Panc1 (cell line): ENCODE measurements around the gene LAMTOR1. TPM values are rescaled to one million over a fixed set of nuclear protein-coding genes. Genes with fewer than 3 reads are reported as not detected.

Source experiments
- ATAC-seq: fragments of 200-7000 bp; cut with Tn5 transposase; 2 replicates; pipeline ENCODE4 v1.9.1; 2020; ENCODE audit warnings: mild to moderate bottlenecking, moderate library complexity
- BruUV-seq: library from RNA; stranded (reverse); fragments of 400-500 nt; replicated peaks from 2 replicates; lab custom pipeline; 2021; lab: Mats Ljungman, UMichigan
- CTCF ChIA-PET: fragments of 300-600 bp; sonication (Branson Sonifier 250); formaldehyde crosslinking; loops from one replicate; lab custom pipeline; 2022; ENCODE audit warnings: antibody characterized with exemption; lab: Charles Lee
- POLR2A ChIA-PET: fragments of 300-600 bp; sonication (Branson Sonifier 250); formaldehyde crosslinking; loops from one replicate; lab custom pipeline; 2022; ENCODE audit warnings: antibody characterized with exemption; lab: Charles Lee
- DNase-seq: peaks from one replicate; pipeline ENCODE4 v3.0.0-alpha.2; 2010; ENCODE audit warnings: low read depth, low spot score
- H3K27ac ChIP-seq: 2 replicates; pipeline ENCODE4 v1.5.1; 2011; ENCODE audit warnings: mild to moderate bottlenecking, low read length, inconsistent platforms
- H3K27me3 ChIP-seq: fragments of 200-500 bp; sonication (Bioruptor generic); 2 replicates; pipeline ENCODE4 v1.6.0; 2014; ENCODE audit warnings: low read length, inconsistent platforms; ENCODE audit not compliant: control insufficient read depth, insufficient read depth
- H3K36me3 ChIP-seq: fragments of 200-500 bp; sonication (Bioruptor generic); 2 replicates; pipeline ENCODE4 v1.5.1; 2014; ENCODE audit warnings: inconsistent platforms, mild to moderate bottlenecking, low read length, moderate library complexity; ENCODE audit not compliant: control insufficient read depth, insufficient read depth
- H3K4me1 ChIP-seq: 2 replicates; pipeline ENCODE4 v1.5.1; 2011; ENCODE audit warnings: inconsistent platforms, mild to moderate bottlenecking, low read length, moderate library complexity; ENCODE audit not compliant: control insufficient read depth, insufficient read depth
- H3K4me3 ChIP-seq, 2 experiments: 2 replicates each; pipeline ENCODE4 v1.5.1; 2011 to 2012; ENCODE audit warnings: low read depth in 2 of 2, low read length in 2 of 2, mild to moderate bottlenecking in 2 of 2, inconsistent platforms in 1 of 2, moderate library complexity in 1 of 2
- H3K9me3 ChIP-seq: fragments of 200-500 bp; sonication (Bioruptor generic); 2 replicates; pipeline ENCODE4 v1.5.1; 2014; ENCODE audit warnings: low read depth, mild to moderate bottlenecking, inconsistent platforms, low read length, moderate library complexity; ENCODE audit not compliant: control insufficient read depth, insufficient read depth
- POLR2AphosphoS5 ChIP-seq: IDR thresholded peaks from 2 replicates; pipeline ENCODE4 v1.6.1; 2012; ENCODE audit warnings: mild to moderate bottlenecking, low read depth, low read length, moderate library complexity
- SIN3A ChIP-seq: IDR thresholded peaks from 2 replicates; pipeline ENCODE4 v1.6.1; 2012; ENCODE audit warnings: low read depth, mild to moderate bottlenecking, low read length, moderate library complexity, borderline replicate concordance; ENCODE audit not compliant: insufficient read depth
- TCF7L2 ChIP-seq: IDR thresholded peaks from 2 replicates; pipeline ENCODE4 v1.6.1; 2011; ENCODE audit warnings: mild to moderate bottlenecking, low read depth, low read length, inconsistent platforms
- in situ Hi-C: cut with HindIII; loops from 2 replicates; pipeline ENCODE4 v1.10.0; 2016; ENCODE audit warnings: low sequenced_read_pairs, low pct_unique_long_range_greater_than_20kb
- intact Hi-C: fragments of 100-400 bp; cut with micrococcal nuclease; formaldehyde crosslinking; loops from one replicate; pipeline ENCODE4 v1.10.0; 2022; ENCODE audit not compliant: unreplicated experiment
- total RNA-seq: library from RNA; stranded (reverse); gene quantifications from one replicate; pipeline ENCODE4 v1.2.1, GENCODE V29; 2021; ENCODE audit not compliant: unreplicated experiment
- TF ChIP-seq, protein P1 (sequence below), 2 experiments: IDR thresholded peaks; 2 replicates each; pipeline ENCODE4 v1.6.1; 2011 to 2012; ENCODE audit warnings: low read depth in 2 of 2, control low read depth in 1 of 2, low read length in 1 of 2, mild to moderate bottlenecking in 1 of 2, moderate library complexity in 1 of 2; ENCODE audit not compliant: insufficient read depth in 1 of 2
- TF ChIP-seq, protein P2 (sequence below): fragments of 450-650 bp; IDR thresholded peaks from 2 replicates; pipeline ENCODE4 v1.5.1; 2017; ENCODE audit warnings: mild to moderate bottlenecking

Gene LAMTOR1
- total RNA-seq, 1 experiment from 2014 or later = 126 TPM

DNA sequence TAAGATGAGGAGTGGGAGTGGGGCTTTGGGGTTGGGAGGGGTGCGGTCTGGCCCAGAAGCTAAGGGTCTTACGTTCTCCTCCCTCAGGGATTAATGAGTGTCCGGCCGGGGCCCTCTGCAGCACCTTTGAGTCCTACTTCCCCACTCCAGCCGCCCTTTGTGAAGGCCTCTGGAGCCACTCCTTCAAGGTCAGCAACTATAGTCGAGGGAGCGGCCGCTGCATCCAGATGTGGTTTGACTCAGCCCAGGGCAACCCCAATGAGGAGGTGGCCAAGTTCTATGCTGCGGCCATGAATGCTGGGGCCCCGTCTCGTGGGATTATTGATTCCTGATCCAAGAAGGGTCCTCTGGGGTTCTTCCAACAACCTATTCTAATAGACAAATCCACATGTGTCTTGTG is 36.4 kb upstream of the LAMTOR1 start:
- Histone ChIP-seq H3K36me3 (no peaks in the 10 kb centered on the region), H3K4me1 (no peaks in the 10 kb centered on the region), H3K27ac (no peak overlapping the region), H3K9me3 (no peaks in the 10 kb centered on the region), H3K27me3 (peaks cover 4% of the 10 kb centered on the region; the same call in 1 of the 2 replicates), H3K4me3 (no peak overlapping the region)
- no TSS peak for BruUV-seq
- TF ChIP-seq, protein P1, sequence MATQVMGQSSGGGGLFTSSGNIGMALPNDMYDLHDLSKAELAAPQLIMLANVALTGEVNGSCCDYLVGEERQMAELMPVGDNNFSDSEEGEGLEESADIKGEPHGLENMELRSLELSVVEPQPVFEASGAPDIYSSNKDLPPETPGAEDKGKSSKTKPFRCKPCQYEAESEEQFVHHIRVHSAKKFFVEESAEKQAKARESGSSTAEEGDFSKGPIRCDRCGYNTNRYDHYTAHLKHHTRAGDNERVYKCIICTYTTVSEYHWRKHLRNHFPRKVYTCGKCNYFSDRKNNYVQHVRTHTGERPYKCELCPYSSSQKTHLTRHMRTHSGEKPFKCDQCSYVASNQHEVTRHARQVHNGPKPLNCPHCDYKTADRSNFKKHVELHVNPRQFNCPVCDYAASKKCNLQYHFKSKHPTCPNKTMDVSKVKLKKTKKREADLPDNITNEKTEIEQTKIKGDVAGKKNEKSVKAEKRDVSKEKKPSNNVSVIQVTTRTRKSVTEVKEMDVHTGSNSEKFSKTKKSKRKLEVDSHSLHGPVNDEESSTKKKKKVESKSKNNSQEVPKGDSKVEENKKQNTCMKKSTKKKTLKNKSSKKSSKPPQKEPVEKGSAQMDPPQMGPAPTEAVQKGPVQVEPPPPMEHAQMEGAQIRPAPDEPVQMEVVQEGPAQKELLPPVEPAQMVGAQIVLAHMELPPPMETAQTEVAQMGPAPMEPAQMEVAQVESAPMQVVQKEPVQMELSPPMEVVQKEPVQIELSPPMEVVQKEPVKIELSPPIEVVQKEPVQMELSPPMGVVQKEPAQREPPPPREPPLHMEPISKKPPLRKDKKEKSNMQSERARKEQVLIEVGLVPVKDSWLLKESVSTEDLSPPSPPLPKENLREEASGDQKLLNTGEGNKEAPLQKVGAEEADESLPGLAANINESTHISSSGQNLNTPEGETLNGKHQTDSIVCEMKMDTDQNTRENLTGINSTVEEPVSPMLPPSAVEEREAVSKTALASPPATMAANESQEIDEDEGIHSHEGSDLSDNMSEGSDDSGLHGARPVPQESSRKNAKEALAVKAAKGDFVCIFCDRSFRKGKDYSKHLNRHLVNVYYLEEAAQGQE (IDR thresholded peaks at IDR 0.05; ENCODE audit: insufficient read depth in 1 of 2, low read depth in 2 of 2, low read length in 1 of 2) = no peak
- TF ChIP-seq TCF7L2 (no peak), POLR2AphosphoS5 (no peak), SIN3A (no peak)
- TF ChIP-seq, protein P2, sequence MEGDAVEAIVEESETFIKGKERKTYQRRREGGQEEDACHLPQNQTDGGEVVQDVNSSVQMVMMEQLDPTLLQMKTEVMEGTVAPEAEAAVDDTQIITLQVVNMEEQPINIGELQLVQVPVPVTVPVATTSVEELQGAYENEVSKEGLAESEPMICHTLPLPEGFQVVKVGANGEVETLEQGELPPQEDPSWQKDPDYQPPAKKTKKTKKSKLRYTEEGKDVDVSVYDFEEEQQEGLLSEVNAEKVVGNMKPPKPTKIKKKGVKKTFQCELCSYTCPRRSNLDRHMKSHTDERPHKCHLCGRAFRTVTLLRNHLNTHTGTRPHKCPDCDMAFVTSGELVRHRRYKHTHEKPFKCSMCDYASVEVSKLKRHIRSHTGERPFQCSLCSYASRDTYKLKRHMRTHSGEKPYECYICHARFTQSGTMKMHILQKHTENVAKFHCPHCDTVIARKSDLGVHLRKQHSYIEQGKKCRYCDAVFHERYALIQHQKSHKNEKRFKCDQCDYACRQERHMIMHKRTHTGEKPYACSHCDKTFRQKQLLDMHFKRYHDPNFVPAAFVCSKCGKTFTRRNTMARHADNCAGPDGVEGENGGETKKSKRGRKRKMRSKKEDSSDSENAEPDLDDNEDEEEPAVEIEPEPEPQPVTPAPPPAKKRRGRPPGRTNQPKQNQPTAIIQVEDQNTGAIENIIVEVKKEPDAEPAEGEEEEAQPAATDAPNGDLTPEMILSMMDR = no peak
- in situ Hi-C loops = no loop called here
- ATAC-seq (no peak), DNase-seq (no peak)
- intact Hi-C loops = no loop called here
- ChIA-PET POLR2A (no interaction called here), CTCF (interaction anchor here (0.6 kb wide), 1 partner anchor 324 kb away, joined by 3 read pairs; no protein-coding TSS in a partner anchor)

DNA sequence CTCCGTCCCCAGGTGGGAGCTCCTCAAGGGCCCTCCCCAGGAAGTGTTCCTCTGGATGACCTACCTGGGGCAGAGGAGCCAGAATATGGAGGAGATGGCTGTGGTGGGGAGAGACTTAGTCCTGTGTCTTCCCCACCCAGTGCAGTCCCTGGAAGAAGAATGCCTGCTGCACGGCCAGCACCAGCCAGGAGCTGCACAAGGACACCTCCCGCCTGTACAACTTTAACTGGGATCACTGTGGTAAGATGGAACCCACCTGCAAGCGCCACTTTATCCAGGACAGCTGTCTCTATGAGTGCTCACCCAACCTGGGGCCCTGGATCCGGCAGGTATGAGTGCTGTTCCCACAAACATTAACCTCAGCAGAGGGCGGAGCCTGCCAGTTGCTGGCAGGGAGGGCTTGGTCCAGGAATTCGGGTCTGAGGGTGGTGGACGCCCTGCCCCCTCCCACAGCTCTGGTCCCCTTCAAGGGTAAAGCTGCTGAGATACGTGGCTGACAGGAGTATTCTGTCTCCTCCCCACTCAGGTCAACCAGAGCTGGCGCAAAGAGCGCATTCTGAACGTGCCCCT is 35.8 kb upstream of the LAMTOR1 start:
- ChIA-PET CTCF (interaction anchor here (0.6 kb wide), 2 partner anchors 10 to 717 kb away, joined by 3 read pairs; no protein-coding TSS in a partner anchor), POLR2A (no interaction called here)
- in situ Hi-C loops = no loop called here
- DNase-seq = no peak
- peaks cover 4% of the 10 kb centered on the region; the same call in 1 of the 2 replicates for H3K27me3 ChIP-seq
- H3K36me3 ChIP-seq = no peaks in the 10 kb centered on the region
- H3K27ac ChIP-seq = no peak overlapping the region
- H3K4me1 ChIP-seq = no peaks in the 10 kb centered on the region
- H3K4me3 ChIP-seq = no peak overlapping the region
- H3K9me3 ChIP-seq = no peaks in the 10 kb centered on the region
- no peak for ATAC-seq
- no TSS peak for BruUV-seq
- TF ChIP-seq SIN3A (no peak), TCF7L2 (no peak), POLR2AphosphoS5 (no peak)
- TF ChIP-seq, protein P2 = no peak
- TF ChIP-seq, protein P1 (IDR thresholded peaks at IDR 0.05; ENCODE audit: insufficient read depth in 1 of 2, low read depth in 2 of 2, low read length in 1 of 2) = no peak
- intact Hi-C loops = no loop called here
